Psoas muscle (tissue), 8 donors: ENCODE data around the gene SYT2. TPM values are rescaled to one million over a fixed set of nuclear protein-coding genes. Genes with fewer than 3 reads are reported as not detected.

Experiments
- ATAC-seq, 4 donors: fragments of 200-7000 bp; cut with Tn5 transposase; one replicate each; pipeline ENCODE4 v1.9.1; 2020; ENCODE audit warnings: moderate library complexity in 3 of 4, mild to moderate bottlenecking in 2 of 4
- DNase-seq, 2 donors: peaks; one replicate each; pipeline ENCODE4 v3.0.0-alpha.2; 2020
- H3K27ac ChIP-seq: fragments of 200-600 bp; one replicate; pipeline ENCODE4 v1.8.0; 2022
- H3K27me3 ChIP-seq, 3 donors: fragments of 200-600 bp in 1 of 3; one replicate each; pipeline versions ENCODE4 v1.6.1 to v1.8.0; 2013 to 2022; ENCODE audit warnings: low read length in 2 of 3, mild to moderate bottlenecking in 2 of 3, moderate library complexity in 1 of 3; ENCODE audit not compliant: insufficient read depth in 3 of 3
- H3K36me3 ChIP-seq, 2 donors: fragments of 200-600 bp in 1 of 2; one replicate each; pipeline versions ENCODE4 v1.6.1 to v1.8.0; 2013 to 2022; ENCODE audit warnings: low read depth in 1 of 2, mild to moderate bottlenecking in 1 of 2, moderate library complexity in 1 of 2; ENCODE audit not compliant: insufficient read depth in 1 of 2
- H3K4me1 ChIP-seq: fragments of 200-600 bp; one replicate; pipeline ENCODE4 v1.8.0; 2022
- H3K4me3 ChIP-seq: fragments of 200-600 bp; one replicate; pipeline ENCODE4 v1.8.0; 2022; ENCODE audit warnings: mild to moderate bottlenecking
- H3K9me3 ChIP-seq: fragments of 200-600 bp; one replicate; pipeline ENCODE4 v1.8.0; 2022
- CTCF ChIP-seq: fragments of 200-600 bp; IDR thresholded peaks from one replicate; pipeline ENCODE4 v1.8.0; 2022; ENCODE audit warnings: antibody characterized with exemption
- WGBS, 3 donors: extraction: QIAGEN DNeasy Blood & Tissue Kit; methylation state at CpG; one replicate each; pipeline versions ENCODE4 v1.1.6 to v1.1.7; 2013; 5-methylcytosine and 5-hydroxymethylcytosine counted together
- intact Hi-C, 2 donors: fragments of 100-400 bp; cut with DNase I; formaldehyde crosslinking; loops; one replicate each; pipeline versions ENCODE4 v1.11.0 to v1.14.2; 2022
- polyA plus RNA-seq, 3 donors: library from polyadenylated mRNA; stranded (reverse); fragments of 200-250 nt; gene quantifications; one replicate each; pipeline ENCODE4 v1.2.3, GENCODE V29; 2013
- total RNA-seq, 4 donors: library from RNA; stranded (reverse); fragmentation: NEBNext Ultra II Directional in 2 of 4; extraction: Animal tissue kit (Norgen Biotek cat#: 25700) in 2 of 4; gene quantifications; one replicate each; pipeline versions ENCODE4 v1.2.1 to v1.2.4, GENCODE V29; 2021 to 2023
- donor health status: healthy with polysubstance abuse.
- donor health status: DM: no; HTN: no; CAD: no; lungs with moderate emphysema.
- donor health status: Bipolar disorder and iron deficiency.
- donor health status: healthy.
- donor health status: DM: yes; HTN: yes; CAD: no.
- donor health status: DM: no; HTN: no; CAD: no.
- donor health status: DM: no; HTN: no; CAD: no.
- donor health status: DM: yes; HTN: yes; CAD: no.

SYT2 gene
- total and polyA plus RNA-seq, 7 donors: 0.01 to 0.02 TPM; not detected in 5

GRCh38 chr1:202681736-202682420, 28.4 kb downstream of the SYT2 start:
- DNase-seq: no peak
- H3K36me3 ChIP-seq: no peaks in the 10 kb centered on the region
- 49 to 55% (median 51%) methylated on average over 11 of the region's 11 CpGs for WGBS, 3 donors
- H3K4me3 ChIP-seq: no peak overlapping the region
- no peak for ATAC-seq
- peaks cover 0 to 57% (median 0%) of the 10 kb centered on the region in 3 donors for H3K27me3 ChIP-seq
- intact Hi-C loops: no loop called here
- no peak for TF ChIP-seq CTCF
- no peaks in the 10 kb centered on the region for H3K4me1 ChIP-seq
- no peak overlapping the region for H3K27ac ChIP-seq
- H3K9me3 ChIP-seq: peaks cover 3% of the 10 kb centered on the region

- no peak overlapping the region for H3K4me3 ChIP-seq
- WGBS, 3 donors: 64 to 81% (median 65%) methylated on average over 2 of the region's 2 CpGs
- no peak for DNase-seq
- H3K27ac ChIP-seq: no peak overlapping the region
- no peaks in the 10 kb centered on the region for H3K4me1 ChIP-seq
- TF ChIP-seq CTCF: no peak
- H3K27me3 ChIP-seq: peaks cover 0 to 51% (median 0%) of the 10 kb centered on the region in 3 donors
- no peak for ATAC-seq
- H3K36me3 ChIP-seq: no peaks in the 10 kb centered on the region
- peaks cover 3% of the 10 kb centered on the region for H3K9me3 ChIP-seq
- intact Hi-C loops: no loop called here
Measured at GRCh38 chr1:202680586-202681352, 29.5 kb downstream of the SYT2 start.

- H3K4me1 ChIP-seq: no peaks in the 10 kb centered on the region
- no peaks in the 10 kb centered on the region for H3K36me3 ChIP-seq
- H3K27ac ChIP-seq: no peak overlapping the region
- intact Hi-C loops: no loop called here
- TF ChIP-seq CTCF: no peak
- peaks cover 3% of the 10 kb centered on the region for H3K9me3 ChIP-seq
- H3K27me3 ChIP-seq: peaks cover 0 to 41% (median 0%) of the 10 kb centered on the region in 3 donors
- DNase-seq (no peak), ATAC-seq (no peak)
- no peak overlapping the region for H3K4me3 ChIP-seq
- 47 to 55% (median 51%) methylated on average over 4 of the region's 4 CpGs for WGBS, 3 donors
Measured at GRCh38 chr1:202679406-202680177, 30.7 kb downstream of the SYT2 start.

GRCh38 chr1:202677433-202677832, 32.8 kb downstream of the SYT2 start:
- ATAC-seq (no peak), DNase-seq (no peak)
- intact Hi-C loops: no loop called here
- WGBS, 3 donors: 84 to 90% (median 87%) methylated on average over 2 of the region's 2 CpGs
- H3K9me3 ChIP-seq: peaks cover 3% of the 10 kb centered on the region
- no peak overlapping the region for H3K4me3 ChIP-seq
- peaks cover 0 to 26% (median 0%) of the 10 kb centered on the region in 3 donors for H3K27me3 ChIP-seq
- TF ChIP-seq CTCF: no peak
- no peaks in the 10 kb centered on the region for H3K36me3 ChIP-seq
- no peak overlapping the region for H3K27ac ChIP-seq
- H3K4me1 ChIP-seq: no peaks in the 10 kb centered on the region
